NT2/D1 (cell line): Measurements from ENCODE around the gene TMEM140.
"Not testable (repeated sequence)": the region's sequence is repeated elsewhere in the genome, so short reads cannot be mapped to it uniquely, and the experiment has no call there.

ENCODE experiments used
- YY1 ChIP-seq: IDR thresholded peaks from 2 replicates; pipeline ENCODE4 v1.6.1; 2011; ENCODE audit not compliant: insufficient read length, insufficient read depth
- ZNF274 ChIP-seq: IDR thresholded peaks from 2 replicates; pipeline ENCODE4 v1.6.1; 2011; ENCODE audit warnings: mild to moderate bottlenecking, low read depth, low read length

DNA sequence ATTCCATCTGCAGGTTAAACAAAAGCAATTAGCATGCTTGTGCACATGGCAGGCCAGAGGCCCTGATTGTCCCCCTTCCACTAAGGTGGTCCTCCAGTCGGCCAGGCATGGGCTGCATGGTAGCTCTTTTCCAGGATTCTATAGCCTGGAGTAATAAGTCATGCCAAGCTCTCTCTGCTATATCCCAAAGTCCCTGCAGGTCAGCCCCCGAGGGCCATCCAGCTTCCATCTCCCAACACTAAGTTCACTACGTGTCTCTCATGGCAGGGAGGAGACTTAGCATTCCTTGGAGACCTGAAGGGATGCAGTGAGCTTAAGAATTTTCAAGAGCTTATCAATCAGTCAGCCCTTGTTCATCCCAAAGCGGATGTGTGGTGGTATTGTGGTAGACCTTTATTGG lies 26.0 kb downstream of the TMEM140 start:
- TF ChIP-seq YY1, ZNF274: not testable (repeated sequence)
